MCF 10A (cell line): ENCODE data around the gene ANKFY1. TPM values are rescaled to one million over a fixed set of nuclear protein-coding genes. Genes with fewer than 3 reads are reported as not detected.

Experiments used
- BruUV-seq: library from RNA; stranded (reverse); fragments of 400-500 nt; replicated peaks from 2 replicates; lab custom pipeline; 2021; lab: Mats Ljungman, UMichigan
- CTCF ChIA-PET: fragments of 300-600 bp; sonication (Branson Sonifier 250); formaldehyde crosslinking; extraction: SDS; loops from one replicate; lab custom pipeline; 2021; ENCODE audit warnings: antibody characterized with exemption, inconsistent platforms; lab: Yijun Ruan, JAX
- POLR2A ChIA-PET: fragments of 300-600, 350-650 bp; sonication (Branson Sonifier 250); formaldehyde crosslinking; extraction: SDS; loops from one replicate; lab custom pipeline; 2020; ENCODE audit warnings: antibody characterized with exemption, inconsistent platforms; lab: Yijun Ruan, JAX
- DNase-seq: peaks from one replicate; pipeline ENCODE4 v3.0.0-alpha.2; 2018; ENCODE audit not compliant: unreplicated experiment
- H3K27ac Mint-ChIP-seq: one replicate; pipeline ENCODE4 v1.8.0; 2022; ENCODE audit warnings: mild to moderate bottlenecking, low read depth, mixed read lengths; ENCODE audit not compliant: unreplicated experiment
- H3K27me3 Mint-ChIP-seq: one replicate; pipeline ENCODE4 v1.8.0; 2022; ENCODE audit warnings: mixed read lengths; ENCODE audit not compliant: insufficient read depth, unreplicated experiment
- H3K36me3 Mint-ChIP-seq: one replicate; pipeline ENCODE4 v1.8.0; 2022; ENCODE audit warnings: mild to moderate bottlenecking, moderate library complexity, mixed read lengths; ENCODE audit not compliant: insufficient read depth, unreplicated experiment
- H3K4me1 Mint-ChIP-seq: one replicate; pipeline ENCODE4 v1.8.0; 2022; ENCODE audit warnings: mixed read lengths; ENCODE audit not compliant: insufficient read depth, unreplicated experiment
- H3K4me3 Mint-ChIP-seq: one replicate; pipeline ENCODE4 v1.8.0; 2022; ENCODE audit warnings: mild to moderate bottlenecking, moderate library complexity, mixed read lengths; ENCODE audit not compliant: unreplicated experiment
- H3K9me3 Mint-ChIP-seq: one replicate; pipeline ENCODE4 v1.8.0; 2022; ENCODE audit warnings: mixed read lengths; ENCODE audit not compliant: unreplicated experiment
- intact Hi-C: fragments of 100-400 bp; cut with micrococcal nuclease; formaldehyde crosslinking; loops from 2 replicates; pipeline ENCODE4 v1.14.1; 2022
- total RNA-seq: library from RNA; stranded (reverse); gene quantifications from 2 replicates; pipeline ENCODE4 v1.2.3, GENCODE V29; 2022
- TF ChIP-seq, protein P1 (sequence below): fragments of 200-600 bp; IDR thresholded peaks from one replicate; pipeline ENCODE4 v1.8.0; 2022; ENCODE audit warnings: antibody characterized with exemption, mild to moderate bottlenecking; ENCODE audit not compliant: unreplicated experiment

Gene ANKFY1
- total RNA-seq, 1 experiment from 2014 or later = 34.9 TPM

DNA sequence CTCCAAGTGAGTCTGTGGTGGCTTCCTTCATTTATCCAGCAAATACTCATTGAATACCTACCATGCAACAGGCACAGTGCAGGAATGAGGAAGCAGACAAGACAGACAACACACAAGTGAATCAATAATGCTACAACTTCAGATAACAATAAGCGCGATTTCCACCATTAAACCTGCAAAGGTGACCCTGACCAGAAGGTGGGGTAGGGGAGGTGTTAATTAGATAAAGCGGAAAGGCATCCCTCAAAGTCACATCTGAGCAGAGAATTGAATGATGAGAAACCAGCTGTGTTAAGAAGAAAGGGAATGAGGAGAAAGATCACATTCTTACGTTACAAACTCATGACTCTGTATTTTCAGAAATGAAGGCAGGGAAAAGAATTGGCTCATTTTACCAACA, 147.3 kb downstream of the ANKFY1 start:
- no peaks in the 10 kb centered on the region for H3K4me1 Mint-ChIP-seq
- CTCF ChIA-PET = interaction anchor here (0.6 kb wide), 1 partner anchor 245 kb away, joined by 4 read pairs; no protein-coding TSS in a partner anchor
- no peak overlapping the region for H3K4me3 Mint-ChIP-seq
- H3K27me3 Mint-ChIP-seq = no peaks in the 10 kb centered on the region
- peaks cover 86% of the 10 kb centered on the region for H3K36me3 Mint-ChIP-seq
- POLR2A ChIA-PET = no interaction called here
- no TSS peak for BruUV-seq
- no peak overlapping the region for H3K27ac Mint-ChIP-seq
- TF ChIP-seq, protein P1, sequence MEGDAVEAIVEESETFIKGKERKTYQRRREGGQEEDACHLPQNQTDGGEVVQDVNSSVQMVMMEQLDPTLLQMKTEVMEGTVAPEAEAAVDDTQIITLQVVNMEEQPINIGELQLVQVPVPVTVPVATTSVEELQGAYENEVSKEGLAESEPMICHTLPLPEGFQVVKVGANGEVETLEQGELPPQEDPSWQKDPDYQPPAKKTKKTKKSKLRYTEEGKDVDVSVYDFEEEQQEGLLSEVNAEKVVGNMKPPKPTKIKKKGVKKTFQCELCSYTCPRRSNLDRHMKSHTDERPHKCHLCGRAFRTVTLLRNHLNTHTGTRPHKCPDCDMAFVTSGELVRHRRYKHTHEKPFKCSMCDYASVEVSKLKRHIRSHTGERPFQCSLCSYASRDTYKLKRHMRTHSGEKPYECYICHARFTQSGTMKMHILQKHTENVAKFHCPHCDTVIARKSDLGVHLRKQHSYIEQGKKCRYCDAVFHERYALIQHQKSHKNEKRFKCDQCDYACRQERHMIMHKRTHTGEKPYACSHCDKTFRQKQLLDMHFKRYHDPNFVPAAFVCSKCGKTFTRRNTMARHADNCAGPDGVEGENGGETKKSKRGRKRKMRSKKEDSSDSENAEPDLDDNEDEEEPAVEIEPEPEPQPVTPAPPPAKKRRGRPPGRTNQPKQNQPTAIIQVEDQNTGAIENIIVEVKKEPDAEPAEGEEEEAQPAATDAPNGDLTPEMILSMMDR = no peak
- DNase-seq = no peak
- intact Hi-C loops = no loop called here
- no peaks in the 10 kb centered on the region for H3K9me3 Mint-ChIP-seq

Other genes with a start within 250 kb of the ANKFY1 start
- 35.0 and 37.9 TPM in 2 replicates for gene ZZEF1, start 120.9 kb downstream of the ANKFY1 start, total RNA-seq
- 13.8 and 17.6 TPM in 2 replicates for gene CYB5D2, start 120.8 kb downstream of the ANKFY1 start, total RNA-seq
- gene UBE2G1, start 102.7 kb upstream of the ANKFY1 start, total RNA-seq = 65.1 and 78.5 TPM in 2 replicates
- gene SPNS3, start 170.0 kb upstream of the ANKFY1 start, total RNA-seq = not detected in 2 replicates
- not detected in 2 replicates for gene SPNS2, start 234.9 kb upstream of the ANKFY1 start, total RNA-seq